PC-3 (cell line): Measurements from ENCODE around the gene WWC2. TPM values are rescaled to one million over a fixed set of nuclear protein-coding genes. Genes with fewer than 3 reads are reported as not detected.
A peak's percentile ranks its signal among the peaks of the same experiment; 100 is the strongest.
"Not testable (repeated sequence)": the region's sequence is repeated elsewhere in the genome, so short reads cannot be mapped to it uniquely, and the experiment has no call there.

ENCODE experiments used
- ATAC-seq: fragments of 200-7000 bp; cut with Tn5 transposase; 2 replicates; pipeline ENCODE4 v1.9.1; 2020; ENCODE audit warnings: mild to moderate bottlenecking, moderate library complexity
- BruUV-seq: library from RNA; stranded (reverse); fragments of 400-500 nt; replicated peaks from 2 replicates; lab custom pipeline; 2021; lab: Mats Ljungman, UMichigan
- CTCF ChIA-PET: fragments of 300-600 bp; sonication (Branson Sonifier 250); formaldehyde crosslinking; loops from one replicate; lab custom pipeline; 2022; ENCODE audit warnings: antibody characterized with exemption; lab: Charles Lee
- POLR2A ChIA-PET: fragments of 300-600 bp; sonication (Branson Sonifier 250); formaldehyde crosslinking; loops from one replicate; lab custom pipeline; 2022; ENCODE audit warnings: antibody characterized with exemption; ENCODE audit not compliant: unreplicated experiment; lab: Charles Lee
- DNase-seq: peaks from one replicate; pipeline ENCODE4 v3.0.0-alpha.2; 2015
- H2AFZ ChIP-seq: fragments of 300-600 bp; sonication (generic); 2 replicates; pipeline ENCODE4 v1.6.0; 2016; ENCODE audit warnings: antibody characterized with exemption, low read length
- H3F3A ChIP-seq: fragments of 300-600 bp; sonication (generic); one replicate; pipeline ENCODE4 v1.6.0; 2017; ENCODE audit warnings: antibody characterized with exemption, low read length, control low read depth, mild to moderate bottlenecking; ENCODE audit not compliant: unreplicated experiment
- H3K27ac ChIP-seq: fragments of 300-600 bp; sonication (generic); 2 replicates; pipeline ENCODE4 v1.5.1; 2016; ENCODE audit warnings: mild to moderate bottlenecking, low read length
- H3K27me3 ChIP-seq: fragments of 300-600 bp; sonication (generic); 2 replicates; pipeline ENCODE4 v1.6.1; 2016; ENCODE audit warnings: low read length, mixed read lengths
- H3K36me3 ChIP-seq: fragments of 300-600 bp; sonication (generic); 2 replicates; pipeline ENCODE4 v1.6.1; 2016; ENCODE audit warnings: low read depth, mixed run types, low read length, mixed read lengths
- H3K4me1 ChIP-seq: fragments of 300-600 bp; sonication (generic); 2 replicates; pipeline ENCODE4 v1.5.1; 2016; ENCODE audit warnings: low read length; ENCODE audit not compliant: insufficient read depth
- H3K4me2 ChIP-seq: fragments of 300-600 bp; sonication (generic); 2 replicates; pipeline ENCODE4 v1.6.0; 2016; ENCODE audit warnings: low read length
- H3K4me3 ChIP-seq: fragments of 300-600 bp; sonication (generic); 2 replicates; pipeline ENCODE4 v1.5.1; 2016; ENCODE audit warnings: mild to moderate bottlenecking, low read length, mixed read lengths
- H3K79me2 ChIP-seq: fragments of 300-600 bp; sonication (generic); 2 replicates; pipeline ENCODE4 v1.6.1; 2017; ENCODE audit warnings: low read length, mixed read lengths
- H3K9ac ChIP-seq: fragments of 300-600 bp; sonication (generic); 2 replicates; pipeline ENCODE4 v1.6.0; 2016; ENCODE audit warnings: mild to moderate bottlenecking, low read length
- H3K9me2 ChIP-seq: fragments of 300-600 bp; sonication (generic); replicated peaks from 2 replicates; pipeline ENCODE4 v1.6.1; 2016; ENCODE audit warnings: mixed run types, low read length, mixed read lengths
- H3K9me3 ChIP-seq: fragments of 300-600 bp; sonication (generic); 2 replicates; pipeline ENCODE4 v1.6.1; 2016; ENCODE audit warnings: low read length, mixed read lengths
- H4K20me1 ChIP-seq: fragments of 300-600 bp; sonication (generic); 2 replicates; pipeline ENCODE4 v1.6.1; 2016; ENCODE audit warnings: low read length, mixed read lengths
- CTCF ChIP-seq: fragments of 300-600 bp; sonication (generic); conservative IDR thresholded peaks from 2 replicates; pipeline ENCODE4 v1.5.1; 2017; ENCODE audit warnings: antibody characterized with exemption, low read depth, mild to moderate bottlenecking, low read length
- EZH2 ChIP-seq: fragments of 300-600 bp; sonication (generic); IDR thresholded peaks from one replicate; pipeline ENCODE4 v1.6.1; 2017; ENCODE audit warnings: antibody characterized with exemption, mild to moderate bottlenecking, low read length; ENCODE audit not compliant: unreplicated experiment
- EZH2phosphoT487 ChIP-seq: fragments of 300-600 bp; sonication (generic); IDR thresholded peaks from 2 replicates; pipeline ENCODE4 v1.6.1; 2018; ENCODE audit warnings: mild to moderate bottlenecking, antibody characterized with exemption, low read length, borderline replicate concordance
- intact Hi-C: fragments of 100-400 bp; cut with micrococcal nuclease; formaldehyde crosslinking; loops from 2 replicates; pipeline ENCODE4 v1.9.0; 2023
- total RNA-seq: library from RNA; depleted of rRNA; stranded (reverse); fragments of >200 nt; gene quantifications from 2 replicates; pipeline ENCODE4 v1.2.3, GENCODE V29; 2014

Gene WWC2
- total RNA-seq, 1 experiment from 2014 or later = 15.8 TPM

DNA sequence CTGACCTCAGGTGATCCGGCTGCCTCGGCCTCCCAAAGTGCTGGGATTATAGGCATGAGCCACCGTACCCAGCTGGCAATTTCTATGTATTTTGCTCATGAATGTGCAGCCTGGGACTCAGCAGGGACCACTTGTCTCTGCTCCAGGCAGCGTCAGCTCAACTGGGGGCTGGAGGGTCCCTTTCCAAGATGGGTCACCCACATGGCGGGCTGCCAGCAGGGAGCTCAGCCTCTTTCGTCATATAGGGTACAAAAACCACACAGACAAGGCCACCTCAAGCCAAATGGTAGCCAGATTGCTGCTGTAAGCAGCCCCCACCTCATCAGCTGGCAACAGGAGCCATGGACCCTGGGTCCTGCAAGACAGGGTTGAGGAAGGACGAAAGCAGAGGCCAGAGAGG is 225.6 kb downstream of the WWC2 start:
- intact Hi-C loops = no loop called here
- no peak overlapping the region for H3K4me3 ChIP-seq
- no peak overlapping the region for H3K27ac ChIP-seq
- H3K9me2 ChIP-seq = no peaks in the 10 kb centered on the region
- no peaks in the 10 kb centered on the region for H3K27me3 ChIP-seq
- DNase-seq = no peak
- H3K9me3 ChIP-seq = peaks cover 8% of the 10 kb centered on the region
- no peak overlapping the region for H3K4me2 ChIP-seq
- no peaks in the 10 kb centered on the region for H3F3A ChIP-seq
- CTCF ChIA-PET = no interaction called here
- no peak overlapping the region for H2AFZ ChIP-seq
- no peaks in the 10 kb centered on the region for H4K20me1 ChIP-seq
- no peak for TF ChIP-seq EZH2
- no peak overlapping the region for H3K9ac ChIP-seq
- H3K4me1 ChIP-seq = peaks cover 7% of the 10 kb centered on the region; the same call in 1 of the 2 replicates
- BruUV-seq = no TSS peak
- no peaks in the 10 kb centered on the region for H3K79me2 ChIP-seq
- no peak for ATAC-seq
- H3K36me3 ChIP-seq = no peaks in the 10 kb centered on the region; the same call in 1 of the 2 replicates
- POLR2A ChIA-PET = interaction anchor here (0.5 kb wide), 1 partner anchor 182 kb away, joined by 4 read pairs; no protein-coding TSS in a partner anchor

GRCh38 chr4:183326387-183326786 is 227.3 kb downstream of the WWC2 start:
- intact Hi-C loops, H3F3A ChIP-seq, H3K36me3 ChIP-seq, DNase-seq, H3K4me3 ChIP-seq, BruUV-seq, H3K9ac ChIP-seq, H3K4me2 ChIP-seq, H3K9me2 ChIP-seq, H4K20me1 ChIP-seq, ATAC-seq, H3K79me2 ChIP-seq, H3K27me3 ChIP-seq, CTCF ChIA-PET, POLR2A ChIA-PET, H3K9me3 ChIP-seq, H2AFZ ChIP-seq, H3K4me1 ChIP-seq: not testable (repeated sequence)
- H3K27ac ChIP-seq = peak overlapping the region; percentile 49

GRCh38 chr4:183326853-183327252 is 227.8 kb downstream of the WWC2 start:
- ChIA-PET CTCF (no interaction called here), POLR2A (no interaction called here)
- Histone ChIP-seq H3K79me2 (no peaks in the 10 kb centered on the region), H3K27me3 (no peaks in the 10 kb centered on the region), H3K4me2 (no peak overlapping the region), H4K20me1 (no peaks in the 10 kb centered on the region), H3K9ac (no peak overlapping the region), H3K9me2 (no peaks in the 10 kb centered on the region), H3K4me1 (peaks cover 7% of the 10 kb centered on the region; the same call in 1 of the 2 replicates), H3K27ac (peak overlapping the region; percentile 49), H3K4me3 (no peak overlapping the region), H2AFZ (no peak overlapping the region), H3F3A (no peaks in the 10 kb centered on the region), H3K9me3 (peaks cover 8% of the 10 kb centered on the region), H3K36me3 (no peaks in the 10 kb centered on the region; the same call in 1 of the 2 replicates)
- no peak for TF ChIP-seq CTCF
- TF ChIP-seq EZH2 = no peak
- no peak for TF ChIP-seq EZH2phosphoT487
- peak; percentile 79 for ATAC-seq
- intact Hi-C loops = no loop called here
- BruUV-seq = no TSS peak
- DNase-seq = peak; percentile 76

- CTCF ChIA-PET = no interaction called here
- POLR2A ChIA-PET = no interaction called here
- intact Hi-C loops = no loop called here
These were observed 228.8 kb downstream of the WWC2 start for GRCh38 chr4:183327827-183328226.

More at GRCh38 chr4:183327827-183328226, 228.8 kb downstream of the WWC2 start:
- no peaks in the 10 kb centered on the region for H3K9me2 ChIP-seq
- no peak overlapping the region for H3K9ac ChIP-seq
- ATAC-seq (no peak), DNase-seq (no peak)
- no peaks in the 10 kb centered on the region for H3K79me2 ChIP-seq
- no peaks in the 10 kb centered on the region for H4K20me1 ChIP-seq
- H2AFZ ChIP-seq = no peak overlapping the region
- H3K27ac ChIP-seq = no peak overlapping the region
- no peak overlapping the region for H3K4me3 ChIP-seq
- peaks cover 8% of the 10 kb centered on the region for H3K9me3 ChIP-seq
- H3K27me3 ChIP-seq = no peaks in the 10 kb centered on the region
- TF ChIP-seq EZH2phosphoT487 (no peak), CTCF (no peak), EZH2 (no peak)
- H3K4me2 ChIP-seq = no peak overlapping the region
- H3K4me1 ChIP-seq = peaks cover 7% of the 10 kb centered on the region; the same call in 1 of the 2 replicates
- BruUV-seq = no TSS peak
- no peaks in the 10 kb centered on the region; the same call in 1 of the 2 replicates for H3K36me3 ChIP-seq
- H3F3A ChIP-seq = no peaks in the 10 kb centered on the region
